Muscle layer of colon (tissue), 2 donors: ENCODE results near the gene MSN.
A peak's percentile ranks its signal among the peaks of the same experiment; 100 is the strongest.

Source experiments
- H3K27ac ChIP-seq: one replicate; pipeline ENCODE4 v1.7.0; 2013; ENCODE audit warnings: low read depth, mild to moderate bottlenecking, low read length, moderate library complexity
- H3K27me3 ChIP-seq, 2 donors: one replicate each; pipeline ENCODE4 v1.7.0; 2013; ENCODE audit warnings: low read length in 2 of 2, mild to moderate bottlenecking in 2 of 2; ENCODE audit not compliant: insufficient read depth in 2 of 2, control insufficient read depth in 1 of 2
- H3K36me3 ChIP-seq: one replicate; pipeline ENCODE4 v1.7.0; 2013; ENCODE audit warnings: mild to moderate bottlenecking, low read length; ENCODE audit not compliant: insufficient read depth
- H3K4me1 ChIP-seq: one replicate; pipeline ENCODE4 v1.7.0; 2013; ENCODE audit warnings: mild to moderate bottlenecking, low read length; ENCODE audit not compliant: insufficient read depth
- H3K4me3 ChIP-seq, 2 donors: one replicate each; pipeline ENCODE4 v1.7.0; 2013; ENCODE audit warnings: low read length in 2 of 2, low read depth in 1 of 2, mild to moderate bottlenecking in 1 of 2, moderate library complexity in 1 of 2
- H3K9ac ChIP-seq: one replicate; pipeline ENCODE4 v1.7.0; 2013; ENCODE audit warnings: low read length
- H3K9me3 ChIP-seq: one replicate; pipeline ENCODE4 v1.7.0; 2013; ENCODE audit warnings: mild to moderate bottlenecking, low read length
- donor health status: abdominal sarcoma.
- donor health status: Adenocarcinoma of cecum.

Gene MSN

GRCh38 chrX:65696613-65697012 is 29.2 kb downstream of the MSN start:
- no peak overlapping the region for H3K27ac ChIP-seq
- H3K36me3 ChIP-seq: no peaks in the 10 kb centered on the region
- no peaks in the 10 kb centered on the region for H3K9me3 ChIP-seq
- H3K9ac ChIP-seq: no peak overlapping the region
- H3K4me1 ChIP-seq: peaks cover 51% of the 10 kb centered on the region
- H3K27me3 ChIP-seq: no peaks in the 10 kb centered on the region
- no peak overlapping the region for H3K4me3 ChIP-seq

- H3K4me3 ChIP-seq: no peak overlapping the region
- peaks cover 45% of the 10 kb centered on the region for H3K4me1 ChIP-seq
- peak overlapping the region; percentile 32 for H3K27ac ChIP-seq
- H3K9me3 ChIP-seq: no peaks in the 10 kb centered on the region
- H3K36me3 ChIP-seq: no peaks in the 10 kb centered on the region
- no peak overlapping the region for H3K9ac ChIP-seq
- H3K27me3 ChIP-seq: no peaks in the 10 kb centered on the region
These were observed 29.8 kb downstream of the MSN start for GRCh38 chrX:65697211-65697641.

DNA sequence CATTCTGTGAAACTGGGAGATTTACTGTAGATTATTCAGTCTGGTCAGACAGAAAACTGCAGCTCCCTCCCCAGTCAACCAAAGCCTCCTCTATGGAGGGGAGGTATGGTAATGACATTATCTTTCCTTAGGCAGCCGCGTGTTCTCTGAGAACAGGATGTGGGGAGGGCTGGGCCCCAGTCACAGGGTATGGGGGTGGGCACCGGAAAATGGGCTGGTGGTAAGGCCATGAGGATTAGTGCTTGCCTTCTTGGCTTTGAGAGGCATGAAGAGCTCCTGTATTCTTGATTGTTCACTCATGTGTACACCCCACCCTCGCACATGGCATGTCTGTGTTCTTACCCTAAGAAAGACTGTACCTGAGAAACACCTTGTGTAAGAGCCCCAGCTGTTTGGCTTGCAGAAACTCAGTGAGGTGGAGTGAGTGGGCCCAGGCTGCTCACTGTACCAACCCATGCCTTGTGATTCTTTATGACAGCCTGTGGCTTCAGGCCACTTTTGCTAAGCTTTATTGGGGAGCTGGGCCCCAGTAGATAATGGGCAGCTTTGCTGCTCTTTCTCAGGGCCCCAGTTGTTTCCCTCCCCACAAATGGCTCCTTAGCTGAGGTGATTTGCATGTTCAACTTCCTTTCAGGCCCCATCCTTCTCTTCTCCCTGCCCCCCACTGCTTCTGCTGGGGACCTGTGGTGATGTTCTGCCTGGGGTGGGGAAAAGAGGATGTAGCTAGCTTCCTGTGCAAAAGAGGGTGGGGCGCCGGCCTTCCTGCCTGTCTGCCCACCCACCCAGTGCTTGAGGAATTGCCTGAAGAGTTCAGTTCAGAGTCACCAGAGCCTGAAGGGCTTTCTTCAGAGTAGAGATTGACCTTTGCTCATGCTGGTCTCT is 30.7 kb downstream of the MSN start:
- H3K27me3 ChIP-seq: no peaks in the 10 kb centered on the region
- H3K36me3 ChIP-seq: no peaks in the 10 kb centered on the region
- peaks cover 47% of the 10 kb centered on the region for H3K4me1 ChIP-seq
- H3K27ac ChIP-seq: peak overlapping the region; percentile 32
- no peak overlapping the region for H3K4me3 ChIP-seq
- no peak overlapping the region for H3K9ac ChIP-seq
- no peaks in the 10 kb centered on the region for H3K9me3 ChIP-seq

- Histone ChIP-seq H3K4me1 (peaks cover 56% of the 10 kb centered on the region), H3K9ac (no peak overlapping the region), H3K9me3 (no peaks in the 10 kb centered on the region), H3K4me3 (no peak overlapping the region), H3K27me3 (peaks cover 0 to 5% of the 10 kb centered on the region in 2 donors), H3K36me3 (no peaks in the 10 kb centered on the region), H3K27ac (no peak overlapping the region)
These were observed 35.5 kb downstream of the MSN start for GRCh38 chrX:65702956-65703355.

DNA sequence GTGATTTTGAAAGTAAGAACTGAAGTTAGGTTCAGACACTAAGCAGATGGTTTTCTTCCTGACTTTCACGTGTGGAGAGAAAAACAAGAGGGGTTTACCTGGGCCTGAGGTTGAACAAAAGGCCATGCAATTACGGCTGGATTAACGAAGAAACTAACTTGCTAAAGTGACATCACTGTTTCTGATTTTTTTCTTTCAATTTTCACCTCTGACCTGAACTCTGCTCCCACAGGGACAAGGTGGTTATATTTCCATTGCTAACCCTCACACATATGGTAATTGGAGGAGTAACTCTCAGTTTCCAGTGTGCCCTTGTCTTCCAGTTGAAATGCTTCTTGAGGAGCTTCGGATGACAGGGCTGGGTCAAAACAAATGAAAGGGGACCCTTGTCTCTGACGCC is 38.0 kb downstream of the MSN start:
- Histone ChIP-seq H3K4me1 (peaks cover 43% of the 10 kb centered on the region), H3K9me3 (no peaks in the 10 kb centered on the region), H3K9ac (no peak overlapping the region), H3K27me3 (peaks cover 0 to 5% of the 10 kb centered on the region in 2 donors), H3K4me3 (no peak overlapping the region), H3K27ac (peak overlapping the region; percentile 82), H3K36me3 (no peaks in the 10 kb centered on the region)

- peaks cover 39% of the 10 kb centered on the region for H3K4me1 ChIP-seq
- H3K4me3 ChIP-seq: no peak overlapping the region
- no peak overlapping the region for H3K9ac ChIP-seq
These were observed 38.8 kb downstream of the MSN start for GRCh38 chrX:65706041-65706828.

DNA sequence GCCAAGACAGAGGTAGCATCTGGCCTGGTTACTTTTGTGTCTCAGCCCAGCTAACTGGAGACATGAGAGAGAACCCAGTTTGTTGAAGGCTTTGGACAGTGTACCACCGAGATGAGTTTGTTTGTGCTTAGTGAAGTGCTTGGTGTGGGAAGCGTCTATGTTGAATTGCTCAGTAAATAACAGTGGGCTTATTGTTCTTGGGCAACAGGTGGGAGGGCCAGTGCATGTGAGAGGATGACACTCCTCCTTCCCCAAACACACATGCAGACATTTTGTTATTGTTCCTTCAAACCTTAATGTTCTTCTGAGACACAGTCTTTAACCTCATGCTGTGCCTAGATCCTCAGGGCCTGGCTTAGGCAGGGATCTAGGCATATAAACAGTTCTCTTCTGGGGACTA is 39.7 kb downstream of the MSN start:
- no peak overlapping the region for H3K4me3 ChIP-seq
- peaks cover 39% of the 10 kb centered on the region for H3K4me1 ChIP-seq
- H3K27ac ChIP-seq: no peak overlapping the region
- H3K27me3 ChIP-seq: peaks cover 0 to 5% of the 10 kb centered on the region in 2 donors
- no peaks in the 10 kb centered on the region for H3K9me3 ChIP-seq
- H3K36me3 ChIP-seq: no peaks in the 10 kb centered on the region
- H3K9ac ChIP-seq: no peak overlapping the region

More at GRCh38 chrX:65706041-65706828, 38.8 kb downstream of the MSN start:
- no peaks in the 10 kb centered on the region for H3K36me3 ChIP-seq
- peaks cover 0 to 5% of the 10 kb centered on the region in 2 donors for H3K27me3 ChIP-seq
- no peaks in the 10 kb centered on the region for H3K9me3 ChIP-seq
- peak overlapping the region; percentile 82 for H3K27ac ChIP-seq

DNA sequence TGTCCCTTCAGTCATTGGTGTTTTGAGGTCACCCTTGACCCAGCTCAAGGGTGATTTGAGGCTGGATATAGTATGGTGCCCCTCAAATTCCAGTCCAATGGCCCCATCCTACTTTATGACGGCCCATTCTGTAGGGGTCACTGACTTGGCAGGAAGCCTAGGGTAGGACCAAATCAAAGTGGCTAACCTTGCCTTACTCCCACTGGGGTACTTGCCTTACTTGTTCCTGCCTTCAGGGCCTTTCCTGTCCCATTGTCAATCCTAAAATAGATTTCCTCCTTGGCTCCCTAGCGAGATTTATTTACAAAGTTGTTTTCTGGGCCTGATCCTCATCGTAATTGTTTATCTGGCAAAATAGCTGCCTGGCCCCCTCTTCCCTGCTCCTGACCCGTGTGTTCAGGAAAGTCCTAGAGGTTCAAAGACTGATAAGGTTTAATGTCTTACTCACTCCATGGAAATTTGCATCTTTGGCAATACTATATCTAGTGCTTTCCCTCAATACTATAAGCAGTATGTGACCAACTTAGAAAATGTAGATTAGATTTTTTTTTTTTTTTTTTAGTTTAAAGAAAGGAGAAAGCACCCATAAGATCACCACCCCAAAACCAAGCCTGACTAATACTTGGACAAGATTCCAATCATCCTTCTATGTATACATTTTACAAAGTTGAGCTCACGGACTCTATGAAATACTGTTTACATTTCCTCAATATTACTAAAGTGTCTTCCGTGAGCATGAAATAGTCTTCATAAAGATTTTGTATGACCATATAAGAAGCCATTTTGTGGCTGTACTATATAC is 44.8 kb downstream of the MSN start:
- Histone ChIP-seq H3K27ac (no peak overlapping the region), H3K9ac (no peak overlapping the region), H3K4me3 (no peak overlapping the region), H3K4me1 (peaks cover under 1% of the 10 kb centered on the region), H3K27me3 (no peaks in the 10 kb centered on the region), H3K9me3 (no peaks in the 10 kb centered on the region), H3K36me3 (no peaks in the 10 kb centered on the region)

GRCh38 chrX:65718538-65718937 is 51.1 kb downstream of the MSN start:
- Histone ChIP-seq H3K4me1 (no peaks in the 10 kb centered on the region), H3K9me3 (no peaks in the 10 kb centered on the region), H3K27ac (no peak overlapping the region), H3K36me3 (no peaks in the 10 kb centered on the region), H3K9ac (no peak overlapping the region), H3K27me3 (no peaks in the 10 kb centered on the region), H3K4me3 (no peak overlapping the region)

GRCh38 chrX:65720381-65720964 is 53.0 kb downstream of the MSN start:
- Histone ChIP-seq H3K4me3 (no peak overlapping the region), H3K36me3 (no peaks in the 10 kb centered on the region), H3K9ac (no peak overlapping the region), H3K9me3 (no peaks in the 10 kb centered on the region), H3K27ac (no peak overlapping the region), H3K27me3 (no peaks in the 10 kb centered on the region), H3K4me1 (no peaks in the 10 kb centered on the region)

- peaks cover 11% of the 10 kb centered on the region for H3K4me1 ChIP-seq
- H3K4me3 ChIP-seq: no peak overlapping the region
- no peak overlapping the region for H3K27ac ChIP-seq
- no peaks in the 10 kb centered on the region for H3K36me3 ChIP-seq
- H3K27me3 ChIP-seq: no peaks in the 10 kb centered on the region
- no peak overlapping the region for H3K9ac ChIP-seq
- no peaks in the 10 kb centered on the region for H3K9me3 ChIP-seq
These were observed 56.3 kb downstream of the MSN start for GRCh38 chrX:65723706-65724105.
